Measurements from ENCODE around the gene MTMR12.
"Not testable (repeated sequence)": the region's sequence is repeated elsewhere in the genome, so short reads cannot be mapped to it uniquely, and the experiment has no call there.

The MTMR12 gene

DNA sequence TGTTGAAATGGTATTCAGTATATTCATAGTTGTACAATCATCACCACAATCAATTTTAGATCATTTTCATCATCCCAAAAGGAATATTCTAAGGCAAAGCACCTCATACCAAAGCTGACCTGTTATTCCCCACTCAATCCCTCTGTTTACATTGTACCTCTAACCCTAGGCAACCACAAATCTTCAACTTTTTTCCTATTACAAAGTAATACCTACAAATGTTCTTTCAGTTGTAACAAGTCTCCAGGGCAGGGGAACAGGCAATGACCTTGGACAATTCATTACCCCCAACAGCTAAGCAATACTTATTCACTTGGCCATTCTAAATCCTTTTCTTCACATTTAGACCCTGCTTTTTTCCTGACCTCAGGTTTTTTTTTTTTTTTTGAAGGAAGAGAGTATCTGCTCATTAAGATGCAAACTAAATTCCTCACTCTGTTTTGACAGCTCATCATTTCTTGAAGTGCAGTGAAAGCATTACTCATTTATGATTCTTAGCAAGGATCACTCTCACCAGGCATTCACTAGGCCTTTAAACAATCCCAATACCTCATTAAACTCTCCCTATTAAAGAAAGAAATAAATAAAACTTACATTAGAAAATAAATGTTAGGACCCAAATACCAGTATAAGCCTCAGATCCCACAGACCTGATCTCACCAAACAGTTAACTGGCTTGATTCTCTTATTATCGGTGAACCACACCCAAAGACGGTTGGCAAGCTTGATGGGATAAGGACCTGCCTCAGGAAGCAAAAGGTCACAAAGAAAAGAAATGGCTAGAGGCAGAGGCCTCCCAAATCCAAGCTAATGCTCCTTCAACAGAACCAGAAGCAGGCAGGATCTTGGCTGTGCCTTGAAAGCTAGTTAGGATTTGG is 15.3 kb downstream of the MTMR12 start:
- no peak for DNase-seq (ENCODE audit: low read depth)

DNA sequence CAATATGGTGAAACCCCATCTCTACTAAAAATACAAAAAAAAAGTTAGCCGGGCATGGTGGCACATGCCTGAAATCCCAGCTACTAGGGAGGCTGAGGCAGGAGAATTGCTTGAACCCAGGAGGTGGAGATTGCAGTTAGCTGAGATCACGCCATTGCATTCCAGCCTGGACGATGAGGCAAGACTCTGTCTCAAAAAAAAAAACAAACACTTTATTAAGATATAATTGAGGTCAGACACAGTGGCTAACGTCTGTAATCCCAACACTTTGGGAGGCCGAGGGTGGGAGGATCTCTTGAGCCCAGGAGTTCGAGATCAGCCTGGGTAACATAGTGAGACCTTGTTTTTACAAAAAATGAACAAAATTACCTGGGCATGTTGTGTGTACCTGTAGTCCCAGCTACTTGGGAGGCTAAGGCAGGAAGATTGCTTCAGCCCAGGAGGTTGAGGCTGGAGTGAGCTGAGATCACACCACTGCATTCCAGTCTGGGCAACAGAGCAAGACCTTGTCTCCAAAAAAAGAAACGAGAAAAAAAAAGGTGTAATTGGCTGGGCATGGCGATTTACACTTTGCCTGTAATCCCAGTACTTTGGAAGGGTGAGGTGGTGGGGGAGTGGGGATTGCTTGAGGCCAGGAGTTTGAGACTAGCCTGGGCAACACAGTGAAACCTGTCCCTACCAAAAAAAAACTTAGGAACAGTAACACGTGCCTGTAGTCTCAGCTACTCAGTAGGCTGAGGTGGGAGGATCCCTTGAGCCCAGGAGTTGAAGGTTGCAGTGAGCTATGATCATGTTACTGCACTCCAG is 16.6 kb downstream of the MTMR12 start:
- DNase-seq (ENCODE audit: low read depth): not testable (repeated sequence)

GRCh38 chr5:32291591-32291990 is 21.1 kb downstream of the MTMR12 start:
- no peak for DNase-seq (ENCODE audit: low read depth)

GRCh38 chr5:32290922-32291321 is 21.8 kb downstream of the MTMR12 start:
- no peak for DNase-seq (ENCODE audit: low read depth)

DNA sequence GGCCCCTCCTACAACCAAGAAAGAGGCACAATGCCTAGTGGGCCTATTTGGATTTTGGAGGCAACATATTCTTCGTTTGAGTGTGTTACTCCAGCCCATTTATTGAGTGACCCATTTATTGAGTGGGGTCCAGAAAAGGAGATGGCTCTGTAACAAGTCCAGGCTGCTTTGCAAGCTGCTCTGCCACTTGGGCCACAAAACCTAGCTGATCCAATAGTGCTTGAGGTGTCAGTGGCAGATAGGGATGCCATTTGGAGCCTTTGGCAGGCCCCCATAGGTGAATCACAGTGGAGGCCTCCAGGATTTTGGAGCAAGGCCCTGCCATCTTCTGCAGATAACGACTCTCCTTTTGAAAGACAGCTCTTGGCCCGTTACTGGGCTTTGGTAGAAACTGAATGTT is 22.2 kb downstream of the MTMR12 start:
- DNase-seq (ENCODE audit: low read depth): not testable (repeated sequence)

DNA sequence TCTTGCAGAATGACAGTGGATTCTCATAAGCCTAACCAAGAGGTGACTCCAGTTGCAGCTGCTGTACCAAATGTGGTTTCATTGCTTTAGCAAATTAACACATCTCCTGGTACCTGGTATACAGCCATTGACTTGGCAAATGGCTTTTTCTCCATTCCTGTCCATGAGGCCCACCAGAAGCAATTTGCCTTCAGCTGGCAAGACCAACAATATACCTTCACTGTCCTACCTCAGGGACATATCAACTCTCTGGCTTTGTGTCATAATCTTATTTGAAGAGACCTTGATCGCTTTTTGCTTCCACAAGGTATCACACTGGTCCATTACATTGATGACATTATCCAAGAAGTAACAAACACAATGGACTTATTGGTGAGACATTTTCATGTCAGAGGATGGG is 22.8 kb downstream of the MTMR12 start:
- DNase-seq (ENCODE audit: low read depth): not testable (repeated sequence)

- not testable (repeated sequence) for DNase-seq (ENCODE audit: low read depth)
Observed at GRCh38 chr5:32288135-32288534, 24.6 kb downstream of the MTMR12 start.

GRCh38 chr5:32287525-32287924 is 25.2 kb downstream of the MTMR12 start:
- DNase-seq (ENCODE audit: low read depth): not testable (repeated sequence)

- DNase-seq (ENCODE audit: low read depth): no peak
Observed at GRCh38 chr5:32285510-32286138, 27.1 kb downstream of the MTMR12 start.

DNA sequence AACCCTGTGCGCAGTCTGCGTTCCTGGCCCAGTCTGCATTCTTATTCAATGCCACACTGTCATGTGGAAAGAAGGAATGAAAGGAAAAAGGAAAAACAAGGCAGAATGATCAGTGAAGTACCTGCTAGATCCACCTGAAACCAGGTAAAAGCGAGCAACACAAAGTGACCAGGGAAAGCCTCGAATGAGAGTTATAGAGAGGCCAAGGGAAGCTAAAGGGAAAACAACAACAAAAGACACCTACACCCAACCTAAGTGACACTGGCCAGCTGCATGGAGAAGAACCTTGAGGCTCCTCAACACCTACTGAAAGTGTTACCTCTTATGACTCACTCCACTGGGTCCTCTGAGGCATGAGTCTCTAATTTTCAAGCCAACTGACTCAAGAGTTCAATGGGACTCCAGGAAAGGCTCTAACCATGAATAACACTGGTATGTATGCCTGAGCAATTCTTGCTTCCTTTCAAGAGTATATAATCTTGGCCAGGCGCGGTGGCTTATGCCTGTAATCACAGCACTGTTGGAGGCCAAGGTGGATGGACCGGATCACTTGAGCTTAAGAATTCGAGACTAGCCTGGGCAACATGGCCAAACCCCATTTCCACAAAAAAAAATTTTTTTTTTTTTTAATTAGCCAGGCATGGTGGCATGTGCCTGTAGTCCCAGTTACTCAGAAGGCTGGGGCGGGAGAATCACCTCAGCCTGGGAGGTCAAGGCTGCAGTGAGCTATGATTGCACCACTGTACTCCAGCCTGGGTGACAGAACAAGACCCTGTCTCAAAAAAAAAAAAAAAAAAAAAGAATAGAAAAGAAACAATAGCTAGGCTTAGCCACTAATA is 29.0 kb downstream of the MTMR12 start:
- DNase-seq (ENCODE audit: low read depth): no peak

- DNase-seq (ENCODE audit: low read depth): no peak
Observed at GRCh38 chr5:32283061-32283460, 29.7 kb downstream of the MTMR12 start.

GRCh38 chr5:32282633-32283032 is 30.1 kb downstream of the MTMR12 start:
- no peak for DNase-seq (ENCODE audit: low read depth)

- not testable (repeated sequence) for DNase-seq (ENCODE audit: low read depth)
Observed at GRCh38 chr5:32281378-32282133, 31.2 kb downstream of the MTMR12 start.

- DNase-seq (ENCODE audit: low read depth): no peak
Observed at GRCh38 chr5:32280656-32281081, 32.1 kb downstream of the MTMR12 start.

GRCh38 chr5:32279786-32280185 is 33.0 kb downstream of the MTMR12 start:
- DNase-seq (ENCODE audit: low read depth): no peak

DNA sequence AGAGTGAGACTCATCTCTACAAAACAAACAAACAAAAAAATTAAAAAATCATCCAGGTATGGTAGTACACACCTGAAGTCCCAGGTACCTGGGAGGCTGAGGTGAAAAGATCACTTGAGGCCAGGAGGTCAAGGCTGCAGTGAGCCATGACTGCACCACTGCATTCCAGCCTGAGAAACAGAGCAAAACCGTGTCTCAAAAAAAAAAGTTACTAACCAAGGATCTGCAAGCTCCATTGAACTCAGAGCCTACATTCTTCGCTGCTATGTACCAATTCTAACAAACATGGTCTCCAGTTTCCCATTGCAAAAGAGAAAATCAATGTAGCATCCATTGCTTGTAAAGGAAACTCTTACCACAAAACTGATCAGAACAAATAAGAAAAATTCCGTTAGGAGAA is 33.5 kb downstream of the MTMR12 start:
- DNase-seq (ENCODE audit: low read depth): no peak

DNA sequence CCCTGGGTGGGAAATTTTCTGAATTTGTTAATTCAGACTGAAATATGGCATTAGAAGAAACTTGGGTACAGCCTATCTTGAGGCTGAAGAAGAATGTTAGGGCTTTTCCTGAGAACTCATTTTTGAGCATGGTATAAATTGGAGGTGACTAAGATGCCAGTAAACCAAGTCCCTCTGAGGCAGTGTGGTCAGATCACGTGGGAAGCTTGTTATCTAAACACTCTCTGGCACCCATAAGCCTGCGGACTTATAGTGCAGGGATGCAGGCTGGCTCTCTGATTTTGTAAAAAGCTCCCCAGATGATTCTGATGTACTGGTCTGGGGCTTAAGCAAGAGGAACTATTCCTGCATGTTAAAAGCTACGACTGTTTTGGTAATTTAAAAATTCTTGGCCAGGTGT is 34.3 kb downstream of the MTMR12 start:
- no peak for DNase-seq (ENCODE audit: low read depth)

- no peak for DNase-seq (ENCODE audit: low read depth)
Observed at GRCh38 chr5:32277798-32278197, 34.9 kb downstream of the MTMR12 start.

DNA sequence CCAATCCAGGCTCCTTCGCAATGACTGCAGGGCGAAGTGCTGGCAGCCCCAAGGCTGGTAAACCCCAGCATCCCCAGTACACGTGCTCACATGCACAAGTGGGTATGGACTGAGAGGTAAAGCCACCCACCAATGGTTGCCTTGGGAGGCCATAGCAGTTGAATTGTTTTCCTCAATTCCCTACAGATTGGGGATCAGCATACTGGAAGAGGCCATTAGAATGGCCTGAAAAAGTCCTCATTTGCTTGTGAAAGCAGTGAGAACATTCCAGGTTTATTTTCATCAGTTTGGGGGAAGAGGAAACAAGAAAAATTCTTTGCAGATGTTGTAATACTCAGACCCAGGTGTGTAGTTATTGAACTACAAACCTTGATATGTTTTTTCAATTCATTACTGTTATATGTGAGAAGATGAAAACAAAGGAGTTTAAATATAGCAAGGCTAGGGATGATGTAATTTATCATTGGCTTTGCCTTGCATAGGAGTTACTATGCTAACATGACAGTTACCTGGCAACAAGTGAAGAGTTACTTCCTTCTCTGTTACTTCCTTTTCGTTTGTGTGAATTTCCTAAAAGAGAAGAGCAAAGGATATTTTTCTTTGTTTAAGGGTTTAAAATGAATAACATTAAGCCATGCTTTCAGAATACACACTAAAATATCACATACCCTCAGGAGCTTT is 36.4 kb downstream of the MTMR12 start:
- DNase-seq (ENCODE audit: low read depth): no peak

DNA sequence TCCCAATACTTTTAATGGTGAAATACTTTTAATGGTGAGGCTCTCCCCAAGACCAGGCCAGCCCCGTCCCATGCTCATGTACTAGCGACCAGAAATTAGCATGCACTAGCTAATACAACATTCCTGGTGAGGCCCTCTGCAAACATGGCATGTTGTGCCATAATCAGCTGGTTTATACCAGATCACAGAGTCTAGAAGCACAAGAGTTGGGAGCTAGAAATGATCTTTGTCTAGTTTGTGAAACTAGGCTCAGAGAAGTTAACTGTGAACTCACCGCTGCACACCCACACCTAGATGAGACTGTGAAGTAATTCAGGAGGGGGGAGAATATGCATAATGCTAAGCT is 37.4 kb downstream of the MTMR12 start:
- no peak for DNase-seq (ENCODE audit: low read depth)
